Mesenteric fat pad (tissue), 1 donor: Measurements from ENCODE around the gene HYAL3. TPM values are rescaled to one million over a fixed set of nuclear protein-coding genes. Genes with fewer than 3 reads are reported as not detected.
"Not testable (repeated sequence)": the region's sequence is repeated elsewhere in the genome, so short reads cannot be mapped to it uniquely, and the experiment has no call there.

Source experiments
- DNase-seq: peaks from one replicate; pipeline ENCODE4 v3.0.0-alpha.2; 2020; ENCODE audit warnings: low spot score
- total RNA-seq: library from RNA; stranded (reverse); fragmentation: NEBNext Ultra II Directional; extraction: Animal tissue kit (Norgen Biotek cat#: 25700); gene quantifications from one replicate; pipeline ENCODE4 v1.2.1, GENCODE V29; 2021
- donor health status: DM: yes; HTN: yes; CAD: no.

Gene HYAL3
- total RNA-seq, 1 donor from 2014 or later: 1.4 TPM

DNA sequence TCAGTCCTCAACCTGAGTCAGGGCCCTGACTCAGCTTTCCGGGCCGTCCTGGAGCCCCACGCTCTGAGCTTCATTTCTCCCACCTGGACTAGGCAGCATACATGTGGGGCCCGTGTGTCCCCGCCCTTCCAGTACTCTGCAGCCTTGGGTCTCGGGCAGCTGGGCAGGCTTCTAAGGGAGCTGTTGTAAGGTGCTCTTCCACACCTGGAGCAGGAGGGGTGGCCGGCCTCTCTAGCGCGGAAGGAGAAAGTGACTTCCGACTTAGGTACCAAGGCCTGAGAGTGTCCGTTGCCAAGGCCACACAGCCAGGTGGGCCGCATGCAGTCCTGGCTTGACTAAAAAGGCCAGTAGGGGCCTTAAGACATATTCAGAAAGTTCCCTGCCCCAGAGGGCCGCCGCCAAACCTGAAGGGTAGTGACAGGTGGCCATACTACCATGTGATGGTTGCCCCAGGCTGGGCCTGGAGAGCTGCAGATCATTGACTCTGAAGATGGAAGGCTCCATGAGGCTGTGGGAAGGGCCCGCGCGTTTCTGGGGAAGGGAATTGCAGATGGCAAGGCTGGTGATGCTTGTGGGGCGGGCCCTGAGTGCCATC is 39.7 kb downstream of the HYAL3 start:
- no peak for DNase-seq

DNA sequence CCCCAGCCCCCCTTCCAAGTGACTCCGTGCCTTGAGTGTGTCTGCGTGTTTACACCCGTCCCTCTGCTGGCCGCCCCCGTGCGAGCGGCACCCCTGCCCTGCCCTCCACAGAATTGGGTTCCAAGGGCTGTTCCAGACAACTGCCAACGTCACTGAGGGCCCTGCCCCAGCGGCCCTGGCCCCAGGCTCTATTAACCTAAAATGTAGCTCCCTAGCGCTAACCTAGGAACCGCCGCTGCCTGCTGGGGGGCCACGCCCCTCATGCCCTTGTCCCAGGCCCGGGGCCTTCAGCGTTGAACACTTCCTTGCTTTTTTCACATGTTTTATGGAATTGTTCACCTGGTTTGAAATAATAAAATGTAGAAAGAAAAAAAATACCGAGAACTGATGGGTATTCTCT is 40.2 kb downstream of the HYAL3 start:
- no peak for DNase-seq

DNA sequence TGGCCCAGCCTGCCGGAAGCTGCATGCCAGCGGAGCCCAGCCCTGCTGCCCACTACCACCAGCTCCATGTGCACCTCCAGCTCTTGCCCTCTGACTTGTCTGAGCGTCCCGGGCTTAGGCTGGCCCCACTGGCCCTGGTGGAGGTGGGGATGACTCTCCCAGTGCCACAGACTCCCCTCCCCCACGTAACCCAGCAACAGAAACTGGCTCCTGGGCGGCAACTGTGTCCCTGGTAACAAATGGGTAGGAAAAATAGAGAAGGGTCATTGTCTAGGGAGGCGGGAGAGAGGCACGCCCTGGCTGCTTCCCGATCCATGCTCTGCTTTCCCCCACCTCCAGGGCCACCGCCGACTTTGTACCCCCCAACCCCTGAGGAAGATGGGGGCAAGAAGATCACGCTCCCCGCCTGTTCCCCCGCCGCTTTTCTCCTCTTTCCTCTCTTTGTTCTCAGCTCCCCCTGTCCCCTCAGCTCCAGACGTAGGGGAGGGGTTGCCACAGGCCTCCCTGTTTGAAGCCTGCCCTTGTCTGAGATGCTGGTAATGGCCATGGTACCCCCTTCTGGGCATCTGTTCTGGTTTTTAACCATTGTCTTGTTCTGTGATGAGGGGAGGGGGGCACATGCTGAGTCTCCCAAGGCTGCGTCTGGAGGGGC is 41.0 kb downstream of the HYAL3 start:
- no peak for DNase-seq

DNA sequence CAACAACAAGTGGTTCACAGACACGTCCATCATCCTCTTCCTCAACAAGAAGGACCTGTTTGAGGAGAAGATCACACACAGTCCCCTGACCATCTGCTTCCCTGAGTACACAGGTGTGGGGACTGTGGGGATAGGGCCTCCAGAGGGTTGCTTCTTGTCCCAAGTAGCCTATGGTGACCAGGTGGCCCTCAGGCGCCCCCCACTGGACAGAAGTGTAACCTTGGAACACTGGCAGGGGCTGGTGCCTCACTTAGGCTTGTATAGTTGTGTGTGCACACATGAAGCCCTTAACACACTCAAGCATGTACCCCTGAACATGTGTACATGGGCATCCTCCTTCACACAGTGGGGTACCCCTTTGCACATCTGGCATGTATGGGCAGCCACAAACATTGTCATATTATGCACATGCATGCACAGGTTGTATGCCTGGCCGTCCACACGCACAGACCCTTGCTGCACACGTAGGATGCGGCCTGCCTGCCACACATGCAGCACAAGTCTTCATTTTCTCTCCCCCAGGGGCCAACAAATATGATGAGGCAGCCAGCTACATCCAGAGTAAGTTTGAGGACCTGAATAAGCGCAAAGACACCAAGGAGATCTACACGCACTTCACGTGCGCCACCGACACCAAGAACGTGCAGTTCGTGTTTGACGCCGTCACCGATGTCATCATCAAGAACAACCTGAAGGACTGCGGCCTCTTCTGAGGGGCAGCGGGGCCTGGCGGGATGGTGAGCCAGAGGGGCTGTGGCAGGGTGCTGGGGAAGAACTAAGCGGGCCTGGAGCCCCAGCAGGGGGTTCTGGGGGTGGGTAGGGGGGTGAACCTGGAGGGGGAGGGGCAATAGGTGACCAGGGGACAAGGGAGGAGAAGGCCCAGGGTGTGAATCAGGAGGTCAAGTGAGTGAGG is 42.0 kb downstream of the HYAL3 start:
- DNase-seq: no peak

DNA sequence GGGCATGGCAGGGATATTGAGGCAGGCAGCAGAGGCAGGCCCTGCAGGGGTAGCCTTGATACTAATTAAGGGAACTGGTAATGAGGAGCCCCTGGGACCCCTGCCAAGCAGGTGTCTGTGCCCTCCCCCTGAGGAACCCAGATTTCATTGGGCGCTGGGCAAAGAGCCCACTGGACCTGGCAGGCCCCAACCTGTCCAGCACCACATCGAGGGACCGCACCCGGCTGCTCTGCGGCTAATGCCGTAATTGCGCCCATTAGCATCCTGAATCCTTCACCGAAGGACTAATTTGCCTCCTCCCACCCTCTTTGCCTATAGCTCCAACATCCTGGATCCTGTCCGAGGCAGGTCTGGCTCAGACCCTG is 44.0 kb downstream of the HYAL3 start:
- no peak for DNase-seq

DNA sequence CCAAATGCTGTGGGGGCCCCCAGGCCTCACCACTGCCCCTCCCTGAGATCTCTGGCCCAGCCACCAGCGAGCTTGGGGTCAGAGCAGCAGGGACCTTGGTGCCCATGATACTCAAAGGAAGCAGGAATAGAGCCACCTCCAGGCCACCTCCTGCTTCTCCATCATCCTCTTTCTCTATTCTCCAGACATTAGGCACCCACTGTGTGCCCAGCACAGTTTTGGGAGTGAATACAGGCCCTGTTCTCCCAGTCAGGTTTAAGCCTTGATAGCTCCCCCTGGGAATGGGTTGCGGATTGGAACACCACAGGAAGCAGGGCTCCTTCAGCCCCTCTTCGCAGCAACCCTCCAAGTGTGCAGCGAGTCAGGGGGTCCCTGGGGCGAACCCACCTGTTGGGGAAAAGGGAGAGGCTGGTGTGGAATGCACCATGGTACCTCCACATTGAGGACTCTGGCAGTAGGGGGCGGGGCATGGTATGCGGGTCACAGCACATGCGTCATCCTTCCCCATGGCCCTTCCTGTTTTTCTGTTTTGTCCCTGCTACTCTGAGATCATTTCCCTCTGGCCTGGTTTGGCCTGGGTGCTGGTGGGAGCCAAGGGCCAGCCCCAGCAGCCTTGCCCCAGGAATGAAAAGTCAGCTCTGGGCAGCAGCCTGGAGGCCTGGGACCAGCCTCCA is 44.5 kb downstream of the HYAL3 start:
- no peak for DNase-seq

DNA sequence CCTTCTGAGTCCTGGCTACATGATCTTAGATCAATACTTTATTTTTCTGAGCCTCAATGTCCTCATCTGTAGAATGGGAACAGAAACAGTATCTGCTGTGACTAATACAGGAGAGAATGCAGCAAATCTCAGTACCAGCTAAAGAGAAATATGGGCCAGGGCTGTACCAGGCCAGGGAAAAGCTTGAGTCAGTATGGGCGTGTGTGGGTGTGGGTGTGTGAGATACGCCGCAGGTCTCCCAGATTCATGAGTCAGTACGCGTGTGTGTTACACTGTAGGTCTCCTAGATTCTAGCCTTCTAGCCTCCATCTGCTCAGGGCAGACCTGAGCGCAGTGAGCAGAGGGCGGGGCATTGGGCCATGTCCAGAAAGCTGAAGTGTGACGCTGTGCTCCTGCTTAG is 48.0 kb downstream of the HYAL3 start:
- DNase-seq: no peak

DNA sequence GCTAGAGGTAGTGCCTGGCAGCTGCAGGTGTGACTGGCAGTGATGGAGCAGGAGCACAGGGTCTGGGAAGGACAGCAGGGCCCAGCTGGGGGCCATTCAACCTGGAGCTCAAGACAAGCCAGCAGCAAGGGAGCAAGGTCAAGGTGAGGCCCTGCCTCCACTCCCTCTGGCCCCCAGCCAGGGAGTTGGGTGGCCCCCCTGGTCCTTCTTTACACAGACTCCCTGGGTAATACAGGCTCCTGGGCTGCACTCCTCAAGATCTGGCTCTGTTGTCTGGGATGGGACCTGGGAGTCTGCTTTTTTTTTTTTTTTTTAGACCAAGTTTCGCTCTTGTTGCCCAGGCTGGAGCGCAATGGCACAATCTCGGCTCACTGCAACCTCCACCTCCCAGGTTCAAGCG is 48.7 kb downstream of the HYAL3 start:
- no peak for DNase-seq

DNA sequence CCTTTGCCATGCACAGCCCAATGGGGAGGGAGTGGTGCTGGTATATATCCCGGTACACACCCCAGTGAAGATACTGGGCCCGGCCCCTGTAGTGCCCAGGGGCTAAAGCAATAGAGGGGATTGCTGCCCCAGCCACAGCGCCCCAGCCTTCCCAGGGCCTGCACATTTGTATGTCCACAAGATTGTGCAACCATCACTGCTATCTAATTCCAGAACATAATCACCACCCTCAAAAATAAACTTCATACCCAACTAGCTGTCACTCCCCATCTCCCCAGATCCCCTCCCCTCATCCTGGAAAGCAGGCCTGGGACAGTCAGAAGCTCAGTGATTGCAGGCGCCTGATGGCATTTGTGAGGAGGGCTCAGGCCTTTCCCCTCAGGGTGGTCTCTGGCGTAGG is 49.7 kb downstream of the HYAL3 start:
- no peak for DNase-seq

DNA sequence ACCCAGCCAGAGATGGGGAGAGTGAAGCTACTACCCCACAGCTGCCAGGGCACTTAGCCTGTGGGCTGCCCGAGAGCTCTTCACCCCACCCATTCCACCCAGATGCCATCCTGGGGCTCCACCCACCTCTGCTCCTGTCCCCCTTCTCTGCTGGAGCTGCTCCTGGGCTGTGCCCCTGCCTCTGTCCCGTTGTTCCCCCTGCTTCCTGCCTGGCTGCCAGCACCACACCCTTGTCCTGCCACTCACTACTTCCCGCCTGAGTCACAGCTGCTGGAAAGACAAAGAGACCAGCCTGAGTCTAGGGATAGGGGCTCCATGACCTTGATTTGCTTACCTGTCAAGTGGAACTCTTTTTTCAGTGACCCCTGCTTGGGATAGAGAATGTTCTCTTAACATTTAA is 50.8 kb downstream of the HYAL3 start:
- no peak for DNase-seq

DNA sequence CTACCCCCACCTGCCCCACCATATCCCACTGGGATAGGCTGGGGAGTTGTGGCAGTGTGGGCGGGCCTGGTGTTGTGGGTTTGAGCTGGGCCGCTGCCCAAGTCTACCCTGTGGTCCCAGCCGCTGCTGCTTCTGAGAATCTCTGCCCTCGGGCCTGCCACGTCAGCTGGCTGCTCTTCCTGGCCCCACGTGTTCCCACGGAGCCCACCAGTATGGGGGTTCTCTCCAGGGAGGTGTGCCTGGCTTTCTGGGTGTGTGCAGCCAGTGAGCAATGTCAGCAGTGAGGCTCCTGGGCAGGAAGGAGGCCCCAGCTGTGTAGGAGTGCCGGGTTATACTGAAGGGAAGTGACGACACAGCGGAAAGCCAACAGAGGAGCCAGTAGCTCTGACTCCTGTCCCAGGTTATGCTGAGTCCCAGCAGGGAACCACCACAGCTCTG is 52.7 kb downstream of the HYAL3 start:
- no peak for DNase-seq

DNA sequence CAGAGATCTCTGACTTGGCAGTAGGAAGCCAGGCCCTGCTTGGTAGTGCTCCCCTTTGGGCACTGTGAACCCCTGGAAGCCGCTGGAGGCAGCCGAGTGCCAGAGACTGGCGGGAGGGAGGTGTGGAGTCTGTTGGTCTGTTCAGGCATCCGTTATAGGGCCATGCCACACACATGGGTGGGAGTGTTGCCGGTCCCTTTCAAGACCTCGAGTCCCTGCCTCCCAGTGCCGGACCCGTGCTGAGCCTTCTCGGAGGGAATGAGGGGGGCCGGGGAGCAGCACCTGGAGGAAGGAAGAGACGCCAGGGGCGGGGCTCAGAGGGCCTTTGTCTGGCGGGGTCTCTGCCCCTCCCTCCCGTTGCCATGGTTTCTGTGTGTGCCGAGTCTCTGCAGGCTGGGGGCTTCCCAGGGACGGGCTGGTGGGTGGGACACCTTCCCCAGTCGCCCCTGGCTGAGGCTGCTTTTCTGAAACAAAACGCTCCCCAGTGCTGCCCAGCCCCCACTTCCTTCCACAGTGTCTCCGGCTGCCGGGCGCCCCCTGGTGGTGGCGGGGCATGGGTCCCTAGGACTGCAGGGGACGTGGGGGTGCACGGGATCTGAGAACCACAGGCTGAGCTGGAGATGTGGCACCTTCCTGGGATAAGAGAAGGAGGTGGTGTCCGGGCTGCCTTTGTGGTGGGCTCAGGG is 53.2 kb downstream of the HYAL3 start:
- peak; percentile 97 for DNase-seq

DNA sequence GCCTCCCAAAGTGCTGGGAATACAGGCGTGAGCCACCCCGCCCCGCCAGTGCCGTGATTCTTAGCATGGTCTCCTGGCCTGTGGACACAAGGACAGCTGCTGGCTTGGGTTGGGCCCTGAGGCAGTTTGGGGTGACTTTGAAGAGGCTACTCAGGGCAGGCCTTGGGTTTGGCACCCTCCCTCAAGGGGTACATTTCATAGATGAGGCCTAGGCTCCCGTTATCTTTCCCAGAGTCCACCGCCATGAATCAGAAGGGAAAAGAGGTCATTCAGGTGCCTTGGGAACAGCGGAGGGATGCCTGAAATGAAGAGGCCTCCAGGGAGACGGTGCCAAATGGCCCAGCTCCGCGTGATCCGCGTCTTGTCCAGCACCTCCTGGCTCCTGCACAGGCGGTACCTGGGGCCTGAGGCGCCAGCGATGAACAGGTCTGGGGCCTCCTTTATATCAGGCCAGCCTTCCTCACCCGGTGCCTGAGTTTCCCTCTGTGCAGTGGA is 53.9 kb downstream of the HYAL3 start:
- no peak for DNase-seq

DNA sequence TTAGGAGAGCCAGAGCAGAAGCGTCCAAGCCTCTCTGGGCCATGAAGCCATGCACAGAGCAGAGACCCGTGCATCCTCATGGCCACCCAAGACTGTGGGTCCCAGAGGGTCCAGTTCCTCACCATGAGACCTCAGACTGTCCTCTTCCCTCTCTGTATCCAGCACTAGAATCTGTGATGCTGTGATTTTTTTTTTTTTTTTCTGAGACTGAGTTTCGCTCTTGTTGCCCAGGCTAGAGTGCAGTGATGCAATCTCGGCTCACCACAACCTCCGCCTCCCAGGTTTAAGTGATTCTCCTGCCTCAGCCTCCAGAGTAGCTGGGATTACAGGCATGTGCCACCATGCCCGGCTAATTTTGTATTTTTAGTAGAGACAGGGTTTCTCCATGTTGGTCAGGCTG is 54.4 kb downstream of the HYAL3 start:
- not testable (repeated sequence) for DNase-seq

DNA sequence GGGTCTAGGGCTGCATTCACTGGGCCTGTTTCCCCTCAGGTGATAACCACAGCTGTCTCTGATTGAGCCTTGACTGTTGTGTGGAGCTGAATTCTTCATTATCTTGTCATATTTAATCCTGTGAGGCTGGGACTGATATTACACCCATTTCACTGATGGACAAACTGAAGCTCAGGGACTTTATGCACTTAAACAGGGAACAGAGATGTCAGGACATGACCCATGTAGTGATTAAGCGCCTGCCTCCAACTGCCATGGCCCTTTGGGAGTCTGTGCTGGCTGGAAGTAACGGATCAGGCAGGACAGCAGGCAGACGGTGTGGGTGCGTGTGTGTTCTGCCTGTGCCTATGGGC is 55.7 kb downstream of the HYAL3 start:
- DNase-seq: no peak

DNA sequence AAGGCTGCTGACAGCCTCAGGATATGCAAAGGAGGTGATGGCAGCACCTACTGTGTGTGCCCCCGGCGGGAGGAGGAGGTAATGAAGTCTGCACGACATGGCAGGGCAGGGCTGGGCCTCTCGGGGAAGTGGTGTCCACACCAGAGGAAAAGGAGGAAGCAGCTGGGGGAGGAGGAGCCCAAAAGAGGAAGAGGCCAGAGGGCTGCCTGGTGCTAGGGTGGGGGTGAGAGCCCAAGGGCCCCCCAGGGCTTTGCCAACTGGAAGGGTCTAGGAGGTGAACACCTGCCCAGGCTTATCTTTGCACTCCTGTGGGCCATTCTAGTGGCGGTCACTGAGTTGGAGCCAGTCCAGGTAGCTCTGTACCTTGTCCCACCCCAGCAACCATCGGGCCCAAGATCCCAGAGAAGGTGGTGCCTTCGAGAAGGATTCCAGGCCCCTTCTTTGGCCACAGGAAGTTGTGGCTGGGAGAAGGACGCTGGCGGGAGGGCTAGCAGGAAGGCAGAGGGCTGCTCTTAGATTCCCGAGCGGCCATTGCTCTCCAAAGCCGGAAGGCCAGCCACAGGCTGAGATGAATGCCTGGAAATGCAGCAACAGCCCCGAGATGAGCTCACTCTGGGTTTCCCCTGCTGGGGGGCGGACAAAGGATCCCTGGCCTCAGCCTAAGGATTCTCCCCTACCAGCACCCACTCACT is 56.2 kb downstream of the HYAL3 start:
- no peak for DNase-seq
